ENCODE measurements around the gene TASOR. TPM values are rescaled to one million over a fixed set of nuclear protein-coding genes. Genes with fewer than 3 reads are reported as not detected.

Gene TASOR
- total and polyA plus RNA-seq, 2 experiments from 2014 or later: 16.4 to 63.6 TPM

DNA sequence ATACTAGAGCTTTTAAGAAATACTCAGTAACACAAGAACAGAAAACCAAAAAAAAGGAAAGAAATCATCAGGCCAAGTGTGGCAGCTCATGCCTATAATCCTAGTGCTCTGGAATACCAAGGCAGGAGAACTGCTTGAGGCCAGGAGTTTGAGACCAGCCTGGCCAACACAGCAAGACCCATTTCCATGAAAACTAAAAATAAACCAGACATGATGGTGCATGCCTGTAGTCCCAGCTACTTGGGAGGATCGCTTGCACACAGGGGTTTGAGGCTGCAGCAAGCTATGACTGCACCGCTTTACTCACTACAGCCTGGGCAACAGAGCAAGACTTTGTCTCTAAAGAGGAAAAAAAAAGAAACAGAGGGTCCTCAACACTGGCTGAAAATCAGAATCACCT lies 18.2 kb downstream of the TASOR start:
- Histone ChIP-seq H3K36me3 (peaks cover 73% of the 10 kb centered on the region), H3K4me3 (no peak overlapping the region), H3K4me1 (ENCODE audit: low read depth) (no peaks in the 10 kb centered on the region), H3K9me3 (ENCODE audit: low read depth) (no peaks in the 10 kb centered on the region), H3K27ac (no peak overlapping the region), H3K27me3 (no peaks in the 10 kb centered on the region)
- TF ChIP-seq, protein P1, sequence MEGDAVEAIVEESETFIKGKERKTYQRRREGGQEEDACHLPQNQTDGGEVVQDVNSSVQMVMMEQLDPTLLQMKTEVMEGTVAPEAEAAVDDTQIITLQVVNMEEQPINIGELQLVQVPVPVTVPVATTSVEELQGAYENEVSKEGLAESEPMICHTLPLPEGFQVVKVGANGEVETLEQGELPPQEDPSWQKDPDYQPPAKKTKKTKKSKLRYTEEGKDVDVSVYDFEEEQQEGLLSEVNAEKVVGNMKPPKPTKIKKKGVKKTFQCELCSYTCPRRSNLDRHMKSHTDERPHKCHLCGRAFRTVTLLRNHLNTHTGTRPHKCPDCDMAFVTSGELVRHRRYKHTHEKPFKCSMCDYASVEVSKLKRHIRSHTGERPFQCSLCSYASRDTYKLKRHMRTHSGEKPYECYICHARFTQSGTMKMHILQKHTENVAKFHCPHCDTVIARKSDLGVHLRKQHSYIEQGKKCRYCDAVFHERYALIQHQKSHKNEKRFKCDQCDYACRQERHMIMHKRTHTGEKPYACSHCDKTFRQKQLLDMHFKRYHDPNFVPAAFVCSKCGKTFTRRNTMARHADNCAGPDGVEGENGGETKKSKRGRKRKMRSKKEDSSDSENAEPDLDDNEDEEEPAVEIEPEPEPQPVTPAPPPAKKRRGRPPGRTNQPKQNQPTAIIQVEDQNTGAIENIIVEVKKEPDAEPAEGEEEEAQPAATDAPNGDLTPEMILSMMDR (IDR thresholded peaks at IDR 0.05; ENCODE audit: low read depth, low read length): no peak
- no peak for DNase-seq (ENCODE audit: low read depth in 1 of 2, low spot score in 1 of 2)

- no peak overlapping the region for H3K27ac ChIP-seq
- peak in 1 of 2 donors; percentile 17 for DNase-seq (ENCODE audit: low read depth in 1 of 2, low spot score in 1 of 2)
- H3K36me3 ChIP-seq: peaks cover 56% of the 10 kb centered on the region
- no peak overlapping the region for H3K4me3 ChIP-seq
- TF ChIP-seq, protein P1 (IDR thresholded peaks at IDR 0.05; ENCODE audit: low read depth, low read length): no peak
- no peaks in the 10 kb centered on the region for H3K9me3 ChIP-seq (ENCODE audit: low read depth)
- H3K27me3 ChIP-seq: no peaks in the 10 kb centered on the region
- no peaks in the 10 kb centered on the region for H3K4me1 ChIP-seq (ENCODE audit: low read depth)
Measured at GRCh38 chr3:56655709-56656108, 27.4 kb downstream of the TASOR start.

- Histone ChIP-seq H3K27ac (no peak overlapping the region), H3K27me3 (no peaks in the 10 kb centered on the region), H3K4me1 (ENCODE audit: low read depth) (no peaks in the 10 kb centered on the region), H3K36me3 (peaks cover 47% of the 10 kb centered on the region), H3K9me3 (ENCODE audit: low read depth) (no peaks in the 10 kb centered on the region), H3K4me3 (no peak overlapping the region)
- DNase-seq (ENCODE audit: low read depth in 1 of 2, low spot score in 1 of 2): no peak
- TF ChIP-seq, protein P1 (IDR thresholded peaks at IDR 0.05; ENCODE audit: low read depth, low read length): no peak
Measured at GRCh38 chr3:56654460-56654859, 28.6 kb downstream of the TASOR start.

DNA sequence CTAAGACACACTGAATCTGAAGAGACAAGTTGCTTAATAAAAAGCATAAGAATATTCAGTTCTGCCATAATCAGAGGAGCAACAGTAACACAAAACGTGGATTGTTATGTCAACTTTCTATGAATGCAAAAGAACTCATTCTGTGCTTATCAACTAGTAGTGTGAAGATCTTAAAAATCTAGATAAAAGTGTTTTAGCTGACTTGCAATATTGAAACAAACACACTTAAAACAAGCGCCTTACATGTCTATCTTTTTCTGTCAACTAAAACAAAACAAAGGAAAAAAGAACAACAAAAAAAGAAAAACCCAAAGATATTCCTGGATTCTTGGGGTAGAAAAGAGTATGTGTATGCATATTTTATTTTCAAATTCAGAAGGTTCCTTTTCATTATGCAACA lies 37.7 kb downstream of the TASOR start:
- TF ChIP-seq, protein P1 (IDR thresholded peaks at IDR 0.05; ENCODE audit: low read depth, low read length): no peak

GRCh38 chr3:56633602-56634535 lies 49.2 kb downstream of the TASOR start:
- Histone ChIP-seq H3K4me1 (ENCODE audit: low read depth) (peaks cover 19% of the 10 kb centered on the region), H3K36me3 (peaks cover 28% of the 10 kb centered on the region), H3K27me3 (no peaks in the 10 kb centered on the region), H3K9me3 (ENCODE audit: low read depth) (no peaks in the 10 kb centered on the region), H3K27ac (peak overlapping the region; percentile 61), H3K4me3 (no peak overlapping the region)
- TF ChIP-seq, protein P1 (IDR thresholded peaks at IDR 0.05; ENCODE audit: low read depth, low read length): no peak
- peak in 1 of 2 donors; percentile 80 for DNase-seq (ENCODE audit: low read depth in 1 of 2, low spot score in 1 of 2)

More for the DNA sequence above, 37.7 kb downstream of the TASOR start:
- no peak overlapping the region for H3K4me3 ChIP-seq
- no peaks in the 10 kb centered on the region for H3K4me1 ChIP-seq (ENCODE audit: low read depth)
- H3K27me3 ChIP-seq: no peaks in the 10 kb centered on the region
- H3K27ac ChIP-seq: no peak overlapping the region
- DNase-seq (ENCODE audit: low read depth in 1 of 2, low spot score in 1 of 2): no peak
- no peaks in the 10 kb centered on the region for H3K9me3 ChIP-seq (ENCODE audit: low read depth)
- H3K36me3 ChIP-seq: peaks cover 35% of the 10 kb centered on the region

Other genes with a start within 250 kb of the TASOR start
- 8.5 and 29.0 TPM in 2 replicates for gene ERC2, start 214.8 kb downstream of the TASOR start, total RNA-seq
- gene ERC2, start 214.8 kb downstream of the TASOR start, polyA plus RNA-seq: 18.1 and 18.4 TPM in 2 replicates
- 8.7 and 23.8 TPM in 2 replicates for gene CCDC66, start 126.1 kb downstream of the TASOR start, total RNA-seq
- gene CCDC66, start 126.1 kb downstream of the TASOR start, polyA plus RNA-seq: 18.8 and 21.6 TPM in 2 replicates
- gene ARHGEF3, start 118.7 kb upstream of the TASOR start, total RNA-seq: 9.4 and 12.8 TPM in 2 replicates
- gene ARHGEF3, start 118.7 kb upstream of the TASOR start, polyA plus RNA-seq: 9.3 and 10.3 TPM in 2 replicates